Stimulated activated CD4-positive, alpha-beta T cell treated with anti-CD3 and anti-CD28 coated beads, TNF-alpha, amount 100 ng/mL, for 4 hours (primary cell): ENCODE data around the gene PPIL6.

Experiments used
- DNase-seq, 3 experiments: peaks; one replicate each; pipeline ENCODE4 v3.0.0-alpha.2; 2020; ENCODE audit warnings: low read depth in 3 of 3

The PPIL6 gene

DNA sequence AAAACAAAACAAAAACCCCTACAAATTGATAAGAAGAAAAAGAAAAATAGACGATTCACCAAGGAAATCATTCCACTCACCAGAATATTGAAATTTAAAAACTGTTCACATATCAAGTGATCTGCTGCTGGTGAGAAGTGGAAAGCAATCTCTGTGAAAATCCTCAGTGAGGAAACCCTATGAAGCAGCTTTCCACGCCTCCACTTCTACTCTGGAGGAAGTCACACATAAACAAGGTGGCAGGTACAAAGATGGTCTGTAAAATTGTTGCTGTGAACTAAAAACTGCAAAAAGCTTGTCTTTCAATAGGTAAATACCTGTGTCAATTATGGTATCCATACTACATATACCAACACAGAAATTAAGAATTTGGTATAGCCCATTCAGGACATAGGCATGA is 76.7 kb downstream of the PPIL6 start:
- no peak for DNase-seq

DNA sequence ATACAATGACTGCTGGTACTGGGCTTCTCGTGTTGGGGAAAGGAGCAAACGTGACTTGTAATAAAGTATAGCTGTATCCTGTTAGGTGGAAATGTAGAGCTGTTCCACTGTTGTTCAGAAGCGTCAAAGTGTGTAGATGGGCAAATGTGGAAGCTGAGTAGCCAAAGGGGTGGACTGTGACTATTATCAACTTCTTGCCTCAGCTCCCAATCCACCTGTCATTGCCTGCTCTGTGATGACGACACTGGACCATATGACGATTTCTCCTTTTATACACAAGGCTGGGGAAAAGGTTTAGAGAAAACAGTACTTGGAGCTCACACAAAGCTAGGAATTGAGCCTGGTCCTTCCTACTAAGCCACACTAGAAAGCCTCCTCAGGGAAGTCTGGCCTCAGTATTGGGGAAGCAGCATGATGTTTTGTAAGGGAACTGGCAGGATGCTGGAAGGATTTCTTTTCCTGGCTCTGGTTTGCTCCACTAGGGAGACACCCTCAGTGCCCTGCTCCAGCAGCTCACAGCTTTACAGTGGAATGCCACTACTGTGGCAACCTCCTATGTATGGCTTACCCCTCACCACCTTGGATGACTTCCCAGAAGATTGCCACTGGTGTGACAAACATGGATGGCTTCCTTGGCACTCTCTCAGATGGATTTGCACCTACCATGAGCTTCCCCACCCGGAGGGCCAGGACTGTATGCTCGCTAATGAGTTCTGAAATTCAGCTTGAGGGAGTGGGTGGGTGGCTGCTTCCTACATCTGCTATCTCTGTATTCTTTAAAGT is 78.1 kb downstream of the PPIL6 start:
- DNase-seq, result no peak

DNA sequence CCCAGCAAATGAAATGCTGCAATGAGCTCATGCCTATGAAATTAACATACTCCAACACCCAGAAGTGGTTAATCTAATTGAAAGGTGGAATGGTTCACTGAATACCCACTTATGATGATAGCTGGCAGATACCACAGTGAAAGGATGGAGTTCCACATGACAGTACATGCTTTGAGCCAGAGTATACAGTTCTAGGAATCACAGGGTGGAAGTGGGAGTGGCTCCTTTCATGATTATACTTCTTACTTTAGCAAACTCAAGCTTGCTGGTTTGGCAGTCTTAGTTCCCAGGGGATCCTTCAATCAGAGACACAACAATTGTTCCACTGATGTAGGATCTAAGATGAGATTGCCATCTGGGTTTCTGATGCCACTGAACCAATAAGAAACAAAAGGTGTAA is 79.6 kb downstream of the PPIL6 start:
- no peak for DNase-seq

DNA sequence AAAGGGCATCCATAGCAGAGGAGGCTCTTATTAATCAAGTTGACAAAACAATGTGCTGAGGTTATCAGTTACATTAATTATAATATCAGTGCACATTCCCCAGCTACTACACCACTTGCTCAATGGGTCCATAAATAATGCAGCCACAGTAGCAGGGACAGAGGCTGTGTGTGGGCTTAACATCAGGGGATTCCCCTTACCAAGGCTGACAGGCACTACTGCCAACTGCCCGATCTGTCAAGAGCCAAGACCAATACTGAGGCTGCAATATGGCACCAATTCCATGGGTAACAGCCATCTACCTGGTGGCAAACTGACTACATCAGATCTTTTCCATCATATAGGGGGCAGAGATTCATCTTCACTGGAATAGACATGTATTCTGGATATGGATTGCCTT is 80.1 kb downstream of the PPIL6 start:
- DNase-seq, result no peak

DNA sequence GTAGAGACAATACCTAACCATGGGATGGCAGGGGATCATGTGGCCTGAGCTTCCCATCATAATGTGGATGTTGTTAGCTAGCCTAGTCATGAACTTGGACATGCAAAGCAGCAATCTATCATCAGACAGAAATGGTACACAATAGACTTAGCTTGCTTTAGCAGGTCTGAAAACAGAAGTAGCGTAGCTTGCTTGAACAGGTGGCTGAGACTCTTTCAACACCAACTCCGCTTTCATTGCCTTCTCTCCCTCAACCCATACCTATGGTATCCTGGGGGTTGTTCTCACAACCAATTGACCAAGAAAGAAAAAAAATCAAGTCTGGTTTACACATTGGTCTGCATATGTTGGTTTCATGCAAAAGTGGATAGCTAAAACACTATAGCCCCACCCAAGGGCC is 81.2 kb downstream of the PPIL6 start:
- DNase-seq, result no peak

DNA sequence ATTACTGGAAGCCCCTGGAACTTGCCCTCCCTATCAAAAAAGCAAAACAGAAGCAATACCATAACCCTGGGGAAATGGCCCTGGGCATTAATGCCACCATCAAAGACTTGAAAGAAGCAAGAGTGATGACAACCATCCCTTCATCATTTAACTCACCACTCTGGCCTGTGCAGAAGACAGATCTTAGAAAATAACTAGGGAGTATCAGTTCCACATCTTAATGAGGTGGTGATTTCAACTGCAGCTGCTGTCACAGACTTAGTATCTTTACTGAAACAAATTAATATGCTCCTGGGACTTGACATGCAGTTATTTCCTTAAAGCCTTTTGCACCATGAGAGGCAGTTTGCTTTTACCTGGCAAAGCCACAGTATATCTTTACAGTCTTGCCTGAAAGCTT is 82.2 kb downstream of the PPIL6 start:
- no peak for DNase-seq

DNA sequence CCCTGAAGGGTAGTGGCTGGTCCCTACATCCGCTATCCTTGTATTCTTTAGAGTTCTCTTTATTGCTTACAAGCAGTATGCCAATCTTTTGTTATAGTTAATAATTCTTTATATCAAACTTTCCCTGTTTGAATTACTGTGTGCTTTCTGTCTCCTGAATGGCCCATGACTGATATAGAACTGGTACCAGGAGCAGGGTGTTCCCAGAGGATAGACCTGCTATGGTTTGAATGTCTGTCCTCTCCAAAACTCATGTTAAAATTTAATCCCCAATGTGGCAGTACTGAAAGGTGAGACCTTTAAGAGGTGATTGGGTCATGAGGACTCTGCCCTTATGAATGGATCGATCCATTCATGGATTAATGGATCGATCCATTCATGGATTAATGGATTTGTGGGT is 84.2 kb downstream of the PPIL6 start:
- no peak for DNase-seq

DNA sequence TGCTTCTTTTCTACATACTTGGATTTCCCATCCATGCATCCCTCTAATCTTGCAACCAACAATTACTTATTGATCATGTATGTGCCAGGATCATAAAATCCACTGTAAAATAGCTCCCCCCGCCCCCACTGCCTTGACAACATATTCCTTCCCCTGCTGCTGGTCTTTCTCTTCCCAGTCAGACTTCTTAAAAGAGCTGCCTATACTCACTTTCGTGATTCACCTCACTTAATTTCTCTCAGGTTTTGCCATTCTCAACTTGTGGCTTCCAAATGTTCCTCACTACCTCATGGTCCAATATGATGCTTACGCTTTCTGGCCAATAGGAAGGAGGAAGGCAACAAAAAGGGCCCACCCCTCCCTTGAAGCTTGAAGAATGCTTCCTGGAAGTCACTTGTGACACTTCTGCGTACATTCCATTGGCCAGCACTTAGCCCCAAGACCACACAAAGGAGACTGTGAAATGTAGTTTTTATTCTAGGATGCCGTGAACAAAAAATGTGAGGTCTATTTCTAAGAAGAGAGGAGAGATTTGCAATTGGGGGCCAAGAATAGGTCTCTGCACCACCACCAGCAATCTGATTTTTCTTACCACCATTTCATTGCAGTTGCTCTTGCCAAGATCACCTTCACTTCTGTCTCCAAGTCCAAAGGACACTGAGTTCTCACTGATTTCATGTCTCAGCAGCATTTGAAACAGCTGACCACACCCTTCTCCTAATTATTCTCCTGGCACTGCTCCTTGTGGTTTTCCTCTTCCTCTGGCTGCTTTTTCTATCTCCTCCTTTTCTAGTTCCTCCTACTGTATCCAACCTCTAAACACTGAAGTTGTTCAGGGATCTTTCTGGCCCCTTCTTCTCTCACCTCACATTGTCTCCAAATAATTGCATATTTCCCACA is 88.9 kb downstream of the PPIL6 start:
- DNase-seq, result no peak

DNA sequence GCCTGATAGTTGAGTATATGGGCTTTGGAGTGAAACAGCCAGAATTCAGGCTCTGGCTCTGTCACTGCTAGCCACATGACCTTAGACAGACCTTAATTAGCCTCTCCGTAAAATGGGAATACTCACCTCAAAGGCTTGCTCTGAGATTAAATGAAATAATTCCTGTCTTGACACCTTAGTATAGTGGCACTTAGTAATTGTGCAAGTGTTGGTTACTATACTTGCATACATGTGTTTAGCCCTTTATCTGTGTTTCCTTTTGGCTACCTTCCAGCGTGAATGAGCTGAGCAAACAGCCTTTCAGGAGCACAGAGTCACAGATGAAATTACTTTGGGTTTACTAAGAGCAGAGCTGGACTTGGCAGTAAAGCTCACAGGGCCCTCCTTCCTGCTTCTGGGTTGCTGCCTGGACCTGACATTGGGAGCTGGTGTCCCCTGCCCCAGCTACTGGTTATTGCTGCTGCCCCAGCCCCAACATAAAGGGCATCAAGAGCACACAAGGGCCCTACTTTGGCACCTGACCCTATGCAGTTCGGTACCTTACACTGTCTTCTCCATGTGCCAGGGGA is 90.9 kb downstream of the PPIL6 start:
- DNase-seq, result no peak

DNA sequence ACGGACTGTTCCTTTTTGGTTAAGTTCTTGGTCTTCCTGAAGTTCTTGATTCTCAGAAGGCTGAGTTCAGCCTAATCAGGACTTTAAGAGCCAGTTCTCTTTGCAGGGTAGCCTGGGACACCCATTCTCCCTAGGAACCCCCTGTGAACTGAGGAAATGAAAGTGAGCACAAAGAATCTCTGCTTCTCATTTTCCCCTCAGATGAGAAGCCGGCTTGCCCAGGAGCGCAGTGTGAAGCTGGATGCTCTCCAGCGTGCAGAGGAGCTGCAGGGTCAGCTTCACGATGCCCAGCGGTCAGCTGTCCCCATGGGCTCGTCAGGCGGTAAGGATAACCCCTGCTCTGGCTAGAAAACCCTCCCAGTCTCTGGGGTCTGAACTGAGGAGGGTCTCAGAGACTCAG is 92.2 kb downstream of the PPIL6 start:
- DNase-seq, result no peak

DNA sequence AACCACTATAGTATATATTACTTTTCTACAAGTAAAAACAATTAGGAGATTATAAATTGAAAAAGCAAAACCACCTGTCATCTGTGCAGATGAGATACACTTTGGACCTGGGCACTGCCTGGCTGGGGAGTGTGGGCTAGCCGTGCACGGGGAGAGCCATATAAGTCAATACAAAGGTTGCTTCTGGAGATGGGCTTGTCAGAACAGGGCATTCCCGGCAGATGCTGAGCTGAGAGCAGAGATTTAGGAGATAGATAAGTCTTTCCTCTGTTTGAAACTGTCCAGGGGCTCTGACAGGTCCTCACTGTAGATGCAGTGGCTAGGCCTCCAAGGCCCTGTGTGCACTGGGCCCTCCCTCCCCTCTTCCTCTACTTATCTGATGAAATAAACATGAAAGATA is 92.6 kb downstream of the PPIL6 start:
- no peak for DNase-seq

DNA sequence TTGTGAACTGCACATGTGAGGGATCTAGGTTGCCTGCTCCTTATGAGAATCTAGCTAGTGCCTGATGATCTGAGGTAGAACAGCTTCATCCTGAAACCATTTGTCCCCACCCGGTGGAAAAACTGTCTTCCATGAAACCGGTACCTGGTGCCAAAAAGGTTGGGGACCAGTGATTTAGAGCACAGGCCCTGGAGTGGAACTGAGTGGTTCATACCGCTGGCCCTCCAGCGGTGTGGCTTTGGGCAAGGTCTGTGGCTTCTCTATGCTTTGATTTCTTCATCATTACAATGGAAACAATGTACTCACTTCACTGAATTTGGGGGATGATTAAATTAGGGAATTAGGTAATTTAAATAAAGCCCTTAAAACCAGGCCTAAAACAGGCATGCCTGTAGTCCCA is 94.4 kb downstream of the PPIL6 start:
- no peak for DNase-seq

DNA sequence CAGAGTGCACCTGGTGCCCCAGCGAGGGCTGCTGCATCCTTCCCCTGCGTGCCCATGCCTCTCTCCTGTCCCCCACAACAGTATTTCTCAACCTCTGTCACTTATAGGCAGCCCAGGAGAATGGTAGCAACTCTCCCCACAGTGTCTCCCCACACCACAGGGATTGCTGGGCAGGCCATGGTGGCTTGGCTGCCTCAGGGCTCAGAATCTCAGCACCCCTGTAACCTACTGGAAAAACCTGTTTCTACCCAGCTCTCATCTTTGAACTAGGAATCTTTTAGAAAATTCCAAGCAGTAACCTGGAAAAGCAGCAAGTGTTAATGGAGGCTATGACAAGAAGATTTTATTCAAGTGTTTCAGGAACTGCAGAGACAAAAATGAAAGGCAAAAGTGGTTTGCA is 96.2 kb downstream of the PPIL6 start:
- no peak for DNase-seq

DNA sequence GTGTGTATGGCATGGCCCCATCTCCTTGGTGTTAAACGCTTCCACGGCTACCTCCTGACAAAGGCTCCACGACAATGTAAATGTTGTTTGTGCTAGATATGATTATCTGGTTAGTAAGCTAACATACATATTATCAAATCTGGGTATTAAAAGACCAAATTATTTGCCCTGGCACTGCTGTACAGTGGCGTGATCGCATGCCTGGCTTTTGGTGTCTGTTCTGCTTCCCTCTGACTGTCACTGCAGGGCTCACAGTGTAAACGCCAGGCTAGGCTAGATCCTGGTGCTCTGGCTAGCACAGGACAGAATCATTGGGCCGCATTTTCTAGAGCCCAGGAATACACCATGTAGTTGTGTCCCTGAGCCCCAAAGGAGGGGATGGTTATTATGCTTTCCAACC is 96.9 kb downstream of the PPIL6 start:
- DNase-seq, result no peak

DNA sequence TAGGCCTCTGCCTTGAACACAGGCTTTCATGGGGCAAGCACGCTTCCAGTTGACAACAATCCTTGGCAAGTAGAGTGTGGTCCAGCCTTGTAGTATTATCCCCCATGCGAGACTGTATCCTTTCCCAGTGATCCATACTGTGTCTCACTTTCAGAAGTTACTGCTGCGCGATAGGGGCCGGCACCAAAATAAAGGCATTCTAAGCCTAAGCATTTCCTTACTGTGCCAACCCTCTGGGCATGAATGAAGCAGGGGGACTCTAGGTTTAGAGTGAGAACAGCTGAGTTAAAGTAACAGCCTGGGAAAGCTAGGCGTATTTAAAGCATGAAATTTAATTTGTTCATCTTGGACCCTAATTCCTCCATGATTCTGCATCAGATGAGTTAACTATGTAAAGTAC is 97.5 kb downstream of the PPIL6 start:
- no peak for DNase-seq

DNA sequence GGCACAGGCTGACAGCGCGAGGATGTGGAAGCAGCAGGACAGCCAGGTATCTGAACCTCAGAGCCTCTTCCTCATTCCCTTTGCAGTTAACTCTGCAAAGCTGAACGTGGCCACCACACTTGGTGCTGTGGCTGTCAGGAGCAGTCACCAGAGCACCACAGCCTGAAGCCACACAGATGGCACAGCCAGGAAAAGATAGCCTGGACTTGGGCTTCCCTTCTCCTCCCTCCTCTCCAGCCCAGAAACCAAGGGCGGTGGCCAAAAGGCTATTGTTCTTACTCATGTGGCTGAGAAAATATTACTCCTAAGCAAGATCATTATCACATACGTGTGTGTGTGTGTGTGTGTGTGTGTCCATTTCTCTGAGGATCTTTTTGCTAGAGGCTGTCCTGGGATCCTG is 97.9 kb downstream of the PPIL6 start:
- DNase-seq, result no peak

DNA sequence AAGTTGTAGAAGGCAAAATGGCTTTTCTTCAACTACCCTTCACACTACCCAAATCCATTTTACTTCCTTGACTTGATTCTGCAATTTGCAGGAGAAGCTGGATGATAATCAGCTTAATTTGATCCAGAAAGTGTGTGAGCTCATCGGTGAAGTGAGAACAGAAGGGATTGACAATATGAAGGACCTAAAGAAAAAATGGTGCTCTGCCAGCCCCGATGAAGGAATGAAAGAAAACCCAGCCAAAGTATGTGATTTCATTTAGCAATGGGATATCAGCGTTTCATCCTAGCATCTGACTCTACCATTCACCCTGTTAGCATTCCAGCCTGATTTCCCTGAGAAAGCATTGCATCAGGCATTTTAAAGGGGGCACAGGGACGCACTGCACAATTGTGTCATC is 99.6 kb downstream of the PPIL6 start:
- no peak for DNase-seq
